K562 (cell line): Measurements from ENCODE around the gene AMOTL1.

Source experiments
- CBX5 ChIP-seq: IDR thresholded peaks from 2 replicates; pipeline ENCODE4 v1.6.1; 2014; ENCODE audit warnings: low read depth, borderline replicate concordance
- FOXP1 ChIP-seq: sonication (generic); formaldehyde crosslinking; IDR thresholded peaks from 2 replicates; pipeline ENCODE4 v1.8.0; 2022; ENCODE audit warnings: mild to moderate bottlenecking, missing genetic modification reagents
- HDAC1 ChIP-seq, 2 experiments: fragments of 450-650 bp; IDR thresholded peaks; 2 replicates each; pipeline ENCODE4 v1.6.1; 2016 to 2017; ENCODE audit warnings: inconsistent platforms in 1 of 2, mild to moderate bottlenecking in 1 of 2, moderate library complexity in 1 of 2
- MCM2 ChIP-seq: fragments of 450-650 bp; IDR thresholded peaks from 2 replicates; pipeline ENCODE4 v1.6.1; 2017; ENCODE audit warnings: low read depth, mild to moderate bottlenecking
- MYBL2 ChIP-seq, 2 experiments: fragments of 450-650 bp in 1 of 2; sonication (generic) in 1 of 2; formaldehyde crosslinking in 1 of 2; IDR thresholded peaks; 2 replicates each; pipeline versions ENCODE4 v1.6.1 to v1.8.1; 2017 to 2022; ENCODE audit warnings: borderline replicate concordance in 1 of 2, inconsistent platforms in 1 of 2, low read depth in 1 of 2, mild to moderate bottlenecking in 1 of 2, missing genetic modification reagents in 1 of 2, moderate library complexity in 1 of 2
- POLR2AphosphoS5 ChIP-seq: IDR thresholded peaks from 2 replicates; pipeline ENCODE4 v1.6.1; 2011; ENCODE audit warnings: mild to moderate bottlenecking, low read depth, low read length, moderate library complexity; ENCODE audit not compliant: control insufficient read depth, insufficient read depth
- SRF ChIP-seq, 2 experiments: fragments of 250-450, 450-650 bp in 1 of 2; sonication (Bioruptor Pico) in 1 of 2; sonication (generic) in 1 of 2; formaldehyde crosslinking; IDR thresholded peaks; 2 replicates each; pipeline versions ENCODE4 v1.5.0 to v1.5.1; 2020 to 2022; ENCODE audit warnings: mild to moderate bottlenecking in 1 of 2, missing genetic modification reagents in 1 of 2
- SRSF1 ChIP-seq: fragments of 200-400 bp; formaldehyde crosslinking; IDR thresholded peaks from 2 replicates; pipeline ENCODE4 v1.6.1; 2017; ENCODE audit warnings: mild to moderate bottlenecking, low read depth, low read length, moderate library complexity
- TCF7L2 ChIP-seq: fragments of 150-350 bp; IDR thresholded peaks from 2 replicates; pipeline ENCODE4 v1.6.1; 2016; ENCODE audit warnings: low read depth, mild to moderate bottlenecking, low read length, moderate library complexity
- TEAD2 ChIP-seq: fragments of 450-650 bp; IDR thresholded peaks from 2 replicates; pipeline ENCODE4 v1.6.1; 2016; ENCODE audit warnings: missing genetic modification characterization, control low read depth, missing compliant biosample characterization
- TF ChIP-seq, protein P1 (sequence below), 3 experiments: IDR thresholded peaks in 2 of 3; conservative IDR thresholded peaks in 1 of 3; 2 replicates each; pipeline ENCODE4 v1.5.1; 2011 to 2012; ENCODE audit warnings: low read length in 3 of 3, mild to moderate bottlenecking in 3 of 3, control low read depth in 2 of 3, improper control_type of control experiment in 1 of 3, inconsistent platforms in 1 of 3, low read depth in 1 of 3, mixed read lengths in 1 of 3, moderate library complexity in 1 of 3; ENCODE audit not compliant: insufficient read depth in 2 of 3
- TF ChIP-seq, protein P2 (sequence below): fragments of 450-650 bp; IDR thresholded peaks from 2 replicates; pipeline ENCODE4 v1.6.1; 2016
- TF ChIP-seq, protein P3 (sequence below): fragments of 250-450 bp; sonication (Bioruptor Pico); IDR thresholded peaks from 2 replicates; pipeline ENCODE4 v1.5.0; 2021; ENCODE audit warnings: mild to moderate bottlenecking, moderate library complexity

DNA sequence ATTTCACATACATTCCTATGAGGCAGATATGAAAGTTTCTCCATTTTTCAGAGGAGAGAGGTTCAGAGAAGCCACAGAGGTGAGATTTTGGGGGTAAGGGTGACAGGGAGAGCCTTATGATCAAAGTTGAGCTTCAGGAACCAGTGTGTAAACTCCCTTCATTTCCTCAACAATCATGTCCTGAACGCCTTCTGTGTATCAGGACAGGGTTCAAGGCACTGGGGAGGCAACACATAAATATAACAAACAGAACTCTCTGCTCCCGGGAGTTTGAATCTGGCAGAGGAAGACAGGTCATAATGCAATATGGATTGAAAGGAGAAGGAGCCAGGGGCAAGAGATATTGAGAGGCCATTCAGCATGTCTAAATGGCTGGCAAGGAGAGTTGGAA is 28.0 kb downstream of the AMOTL1 start:
- TF ChIP-seq, protein P1, sequence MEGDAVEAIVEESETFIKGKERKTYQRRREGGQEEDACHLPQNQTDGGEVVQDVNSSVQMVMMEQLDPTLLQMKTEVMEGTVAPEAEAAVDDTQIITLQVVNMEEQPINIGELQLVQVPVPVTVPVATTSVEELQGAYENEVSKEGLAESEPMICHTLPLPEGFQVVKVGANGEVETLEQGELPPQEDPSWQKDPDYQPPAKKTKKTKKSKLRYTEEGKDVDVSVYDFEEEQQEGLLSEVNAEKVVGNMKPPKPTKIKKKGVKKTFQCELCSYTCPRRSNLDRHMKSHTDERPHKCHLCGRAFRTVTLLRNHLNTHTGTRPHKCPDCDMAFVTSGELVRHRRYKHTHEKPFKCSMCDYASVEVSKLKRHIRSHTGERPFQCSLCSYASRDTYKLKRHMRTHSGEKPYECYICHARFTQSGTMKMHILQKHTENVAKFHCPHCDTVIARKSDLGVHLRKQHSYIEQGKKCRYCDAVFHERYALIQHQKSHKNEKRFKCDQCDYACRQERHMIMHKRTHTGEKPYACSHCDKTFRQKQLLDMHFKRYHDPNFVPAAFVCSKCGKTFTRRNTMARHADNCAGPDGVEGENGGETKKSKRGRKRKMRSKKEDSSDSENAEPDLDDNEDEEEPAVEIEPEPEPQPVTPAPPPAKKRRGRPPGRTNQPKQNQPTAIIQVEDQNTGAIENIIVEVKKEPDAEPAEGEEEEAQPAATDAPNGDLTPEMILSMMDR (IDR thresholded peaks at IDR 0.05 in 2 of 3, conservative IDR thresholded peaks at IDR 0.05 in 1 of 3; ENCODE audit: insufficient read depth in 2 of 3, low read depth in 1 of 3, low read length in 3 of 3) = no peak
- TF ChIP-seq, protein P2, sequence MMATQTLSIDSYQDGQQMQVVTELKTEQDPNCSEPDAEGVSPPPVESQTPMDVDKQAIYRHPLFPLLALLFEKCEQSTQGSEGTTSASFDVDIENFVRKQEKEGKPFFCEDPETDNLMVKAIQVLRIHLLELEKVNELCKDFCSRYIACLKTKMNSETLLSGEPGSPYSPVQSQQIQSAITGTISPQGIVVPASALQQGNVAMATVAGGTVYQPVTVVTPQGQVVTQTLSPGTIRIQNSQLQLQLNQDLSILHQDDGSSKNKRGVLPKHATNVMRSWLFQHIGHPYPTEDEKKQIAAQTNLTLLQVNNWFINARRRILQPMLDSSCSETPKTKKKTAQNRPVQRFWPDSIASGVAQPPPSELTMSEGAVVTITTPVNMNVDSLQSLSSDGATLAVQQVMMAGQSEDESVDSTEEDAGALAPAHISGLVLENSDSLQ = no peak
- no peak for TF ChIP-seq MYBL2 (IDR thresholded peaks at IDR 0.05; ENCODE audit: low read depth)
- TF ChIP-seq MYBL2 (CRISPR knock-in tag; IDR thresholded peaks at IDR 0.05; ENCODE audit: borderline replicate concordance) = no peak
- no peak for TF ChIP-seq SRF (CRISPR knock-in tag; IDR thresholded peaks at IDR 0.05)
- TF ChIP-seq FOXP1 (CRISPR knock-in tag) = no peak
- TF ChIP-seq TEAD2 (tag) = no peak
- no peak for TF ChIP-seq TCF7L2
- no peak for TF ChIP-seq HDAC1 (IDR thresholded peaks at IDR 0.05)
- no peak for TF ChIP-seq MCM2
- TF ChIP-seq, protein P3, sequence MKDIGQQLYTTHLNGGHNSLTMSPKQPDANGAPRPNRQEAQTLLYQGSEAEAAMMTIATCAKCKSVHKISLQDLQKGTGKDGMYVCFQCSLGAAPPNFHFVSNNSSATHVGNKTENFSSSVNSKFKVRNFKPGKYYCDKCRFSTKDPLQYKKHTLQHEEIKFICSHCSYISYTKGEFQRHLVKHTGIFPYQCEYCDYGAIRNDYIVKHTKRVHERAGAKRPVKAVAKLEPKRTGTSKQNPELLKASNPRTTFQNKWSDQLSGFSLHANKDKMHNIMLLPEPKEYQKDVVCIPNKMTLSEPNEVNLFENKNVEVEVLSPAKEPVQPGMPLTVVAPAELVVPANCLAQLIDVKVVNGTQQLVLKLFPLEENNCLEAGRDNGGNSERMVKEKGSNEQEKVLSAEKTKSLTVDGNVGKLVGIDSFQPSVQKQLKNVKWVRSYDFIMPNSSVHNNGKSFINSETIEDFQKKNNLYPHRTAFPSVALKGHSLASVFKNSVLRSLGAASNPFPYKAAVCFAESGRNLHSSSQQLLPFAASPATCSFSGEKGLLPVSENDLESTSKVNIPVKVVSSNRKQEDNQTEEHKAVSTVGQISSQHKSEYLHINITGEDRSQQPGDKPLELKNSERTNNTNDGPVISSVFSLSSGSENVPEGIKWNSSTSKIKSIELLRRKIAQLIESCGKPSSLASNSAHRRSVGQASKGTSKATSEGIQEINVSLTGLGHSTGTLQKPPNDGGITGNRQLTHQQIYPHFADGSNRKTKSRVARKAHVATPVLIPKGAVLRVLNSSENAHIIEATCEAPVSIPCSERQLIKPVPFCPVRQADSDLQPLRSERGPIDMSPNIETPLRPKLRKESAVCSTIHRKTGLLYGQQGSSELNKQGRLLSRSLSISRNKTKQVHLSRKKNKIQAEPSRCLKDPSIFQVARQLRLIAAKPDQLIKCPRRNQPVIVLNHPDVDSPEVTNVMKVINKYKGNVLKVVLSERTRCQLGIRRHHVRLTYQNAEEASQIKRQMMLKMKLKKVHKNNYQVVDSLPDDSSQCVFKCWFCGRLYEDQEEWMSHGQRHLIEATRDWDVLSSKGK = no peak
- TF ChIP-seq CBX5 = no peak
- TF ChIP-seq SRSF1 = no peak
- no peak for TF ChIP-seq POLR2AphosphoS5
